ENCODE data around the gene EVI5L. TPM values are rescaled to one million over a fixed set of nuclear protein-coding genes. Genes with fewer than 3 reads are reported as not detected.

Gene EVI5L
- total and polyA plus RNA-seq, 2 of the 13 experiments (the other 11 are each of a cell fraction or from before 2014, with no cell fraction given), result 1.7 to 2.4 TPM

GRCh38 chr19:7897292-7897691, 67.3 kb downstream of the EVI5L start (continued):
- TF ChIP-seq PHF8 (CRISPR knock-in tag; IDR thresholded peaks at IDR 0.05), result no peak
- no peak for TF ChIP-seq ZNF569 (CRISPR knock-in tag; IDR thresholded peaks at IDR 0.05; ENCODE audit: borderline replicate concordance)
- no peak for TF ChIP-seq CBX2 (IDR thresholded peaks at IDR 0.05; ENCODE audit: low read depth, low read length)
- no peak for TF ChIP-seq CBX2 (CRISPR knock-in tag; IDR thresholded peaks at IDR 0.05; ENCODE audit: low read depth)
- TF ChIP-seq, protein P1, sequence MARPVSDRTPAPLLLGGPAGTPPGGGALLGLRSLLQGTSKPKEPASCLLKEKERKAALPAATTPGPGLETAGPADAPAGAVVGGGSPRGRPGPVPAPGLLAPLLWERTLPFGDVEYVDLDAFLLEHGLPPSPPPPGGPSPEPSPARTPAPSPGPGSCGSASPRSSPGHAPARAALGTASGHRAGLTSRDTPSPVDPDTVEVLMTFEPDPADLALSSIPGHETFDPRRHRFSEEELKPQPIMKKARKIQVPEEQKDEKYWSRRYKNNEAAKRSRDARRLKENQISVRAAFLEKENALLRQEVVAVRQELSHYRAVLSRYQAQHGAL (CRISPR knock-in tag; IDR thresholded peaks at IDR 0.05; ENCODE audit: not compliant biosample characterization), result no peak
- TF ChIP-seq, protein P2, sequence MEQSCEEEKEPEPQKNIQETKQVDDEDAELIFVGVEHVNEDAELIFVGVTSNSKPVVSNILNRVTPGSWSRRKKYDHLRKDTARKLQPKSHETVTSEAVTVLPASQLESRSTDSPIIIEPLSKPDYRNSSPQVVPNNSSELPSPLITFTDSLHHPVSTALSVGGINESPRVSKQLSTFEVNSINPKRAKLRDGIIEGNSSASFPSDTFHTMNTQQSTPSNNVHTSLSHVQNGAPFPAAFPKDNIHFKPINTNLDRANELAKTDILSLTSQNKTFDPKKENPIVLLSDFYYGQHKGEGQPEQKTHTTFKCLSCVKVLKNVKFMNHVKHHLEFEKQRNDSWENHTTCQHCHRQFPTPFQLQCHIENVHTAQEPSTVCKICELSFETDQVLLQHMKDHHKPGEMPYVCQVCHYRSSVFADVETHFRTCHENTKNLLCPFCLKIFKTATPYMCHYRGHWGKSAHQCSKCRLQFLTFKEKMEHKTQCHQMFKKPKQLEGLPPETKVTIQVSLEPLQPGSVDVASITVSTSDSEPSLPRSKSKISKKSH (CRISPR knock-in tag; IDR thresholded peaks at IDR 0.05; ENCODE audit: borderline replicate concordance), result no peak
- no peak for TF ChIP-seq ZNF605 (CRISPR knock-in tag; IDR thresholded peaks at IDR 0.05)
- peak; percentile 77 for TF ChIP-seq MED1 (CRISPR knock-in tag; IDR thresholded peaks at IDR 0.05)
- no peak for TF ChIP-seq ZNF576 (CRISPR knock-in tag; IDR thresholded peaks at IDR 0.05)
- no peak for TF ChIP-seq ZNF451 (CRISPR knock-in tag; IDR thresholded peaks at IDR 0.05)
- no peak for TF ChIP-seq CCAR2 (optimal IDR thresholded peaks at IDR 0.05; ENCODE audit: low read depth, low read length)
- TF ChIP-seq ZBTB1 (CRISPR knock-in tag; IDR thresholded peaks at IDR 0.05; ENCODE audit: borderline replicate concordance), result no peak
- TF ChIP-seq, protein P3, sequence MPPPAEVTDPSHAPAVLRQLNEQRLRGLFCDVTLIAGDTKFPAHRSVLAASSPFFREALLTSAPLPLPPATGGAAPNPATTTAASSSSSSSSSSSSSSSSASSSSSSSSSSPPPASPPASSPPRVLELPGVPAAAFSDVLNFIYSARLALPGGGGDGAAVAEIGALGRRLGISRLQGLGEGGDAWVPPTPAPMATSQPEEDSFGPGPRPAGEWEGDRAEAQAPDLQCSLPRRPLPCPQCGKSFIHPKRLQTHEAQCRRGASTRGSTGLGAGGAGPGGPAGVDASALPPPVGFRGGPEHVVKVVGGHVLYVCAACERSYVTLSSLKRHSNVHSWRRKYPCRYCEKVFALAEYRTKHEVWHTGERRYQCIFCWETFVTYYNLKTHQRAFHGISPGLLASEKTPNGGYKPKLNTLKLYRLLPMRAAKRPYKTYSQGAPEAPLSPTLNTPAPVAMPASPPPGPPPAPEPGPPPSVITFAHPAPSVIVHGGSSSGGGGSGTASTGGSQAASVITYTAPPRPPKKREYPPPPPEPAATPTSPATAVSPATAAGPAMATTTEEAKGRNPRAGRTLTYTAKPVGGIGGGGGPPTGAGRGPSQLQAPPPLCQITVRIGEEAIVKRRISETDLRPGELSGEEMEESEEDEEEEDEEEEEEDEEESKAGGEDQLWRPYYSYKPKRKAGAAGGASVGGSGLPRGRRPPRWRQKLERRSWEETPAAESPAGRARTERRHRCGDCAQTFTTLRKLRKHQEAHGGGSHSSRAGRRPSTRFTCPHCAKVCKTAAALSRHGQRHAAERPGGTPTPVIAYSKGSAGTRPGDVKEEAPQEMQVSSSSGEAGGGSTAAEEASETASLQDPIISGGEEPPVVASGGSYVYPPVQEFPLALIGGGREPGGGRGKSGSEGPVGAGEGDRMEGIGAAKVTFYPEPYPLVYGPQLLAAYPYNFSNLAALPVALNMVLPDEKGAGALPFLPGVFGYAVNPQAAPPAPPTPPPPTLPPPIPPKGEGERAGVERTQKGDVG (CRISPR knock-in tag; IDR thresholded peaks at IDR 0.05; ENCODE audit: borderline replicate concordance), result no peak
- TF ChIP-seq SUZ12 (IDR thresholded peaks at IDR 0.05; ENCODE audit: low read depth, low read length), result no peak
- TF ChIP-seq ZFX (CRISPR knock-in tag; IDR thresholded peaks at IDR 0.05; ENCODE audit: low read depth), result no peak
- peak; percentile 54; the same call in 1 of the 2 replicates for TF ChIP-seq ZNF556 (CRISPR knock-in tag; IDR thresholded peaks at IDR 0.05; ENCODE audit: borderline replicate concordance)
- TF ChIP-seq ZSCAN29 (CRISPR knock-in tag; conservative IDR thresholded peaks at IDR 0.05), result no peak
- TF ChIP-seq TRAFD1 (CRISPR knock-in tag; IDR thresholded peaks at IDR 0.05; ENCODE audit: borderline replicate concordance), result no peak
- TF ChIP-seq ZNF777 (CRISPR knock-in tag; IDR thresholded peaks at IDR 0.05), result 0 out of 2 replicates have a peak, but pooled peaks have one; percentile 40
- TF ChIP-seq ZNF264 (CRISPR knock-in tag; IDR thresholded peaks at IDR 0.05), result peak; percentile 63; the same call in 1 of the 2 replicates
- no peak for TF ChIP-seq ZNF446 (CRISPR knock-in tag; IDR thresholded peaks at IDR 0.05)
- no peak for TF ChIP-seq PHB2 (IDR thresholded peaks at IDR 0.05; ENCODE audit: partially characterized antibody)
- no peak for TF ChIP-seq HNRNPUL1 (IDR thresholded peaks at IDR 0.05; ENCODE audit: low read depth, low read length)
- no peak for TF ChIP-seq ZNF607 (CRISPR knock-in tag; IDR thresholded peaks at IDR 0.05; ENCODE audit: borderline replicate concordance)
